ENCODE results near the gene NBPF3. TPM values are rescaled to one million over a fixed set of nuclear protein-coding genes. Genes with fewer than 3 reads are reported as not detected.
"Not testable (repeated sequence)": the region's sequence is repeated elsewhere in the genome, so short reads cannot be mapped to it uniquely, and the experiment has no call there.

Gene NBPF3
- total RNA-seq, 1 donor from 2014 or later: 13.7 TPM

- H3K27ac Mint-ChIP-seq: no peak overlapping the region
- no peak overlapping the region for H3K4me3 Mint-ChIP-seq
- peaks cover 21% of the 10 kb centered on the region for H3K27me3 Mint-ChIP-seq
- no peaks in the 10 kb centered on the region for H3K36me3 Mint-ChIP-seq
- H3K4me1 Mint-ChIP-seq (ENCODE audit: unreplicated experiment): peaks cover under 1% of the 10 kb centered on the region
- H3K9me3 Mint-ChIP-seq: no peaks in the 10 kb centered on the region
- no peak for DNase-seq (ENCODE audit: extremely low spot score, unreplicated experiment)
- no peak for TF ChIP-seq CTCF (conservative IDR thresholded peaks at IDR 0.05)
Observed at GRCh38 chr1:21434394-21434793, 5.5 kb upstream of the NBPF3 start.

GRCh38 chr1:21435646-21436487 is 4.1 kb upstream of the NBPF3 start:
- no peak for TF ChIP-seq CTCF (conservative IDR thresholded peaks at IDR 0.05)
- H3K4me3 Mint-ChIP-seq: no peak overlapping the region
- no peak for DNase-seq (ENCODE audit: extremely low spot score, unreplicated experiment)
- H3K27me3 Mint-ChIP-seq: peaks cover 20% of the 10 kb centered on the region
- H3K4me1 Mint-ChIP-seq (ENCODE audit: unreplicated experiment): peaks cover 8% of the 10 kb centered on the region
- H3K9me3 Mint-ChIP-seq: no peaks in the 10 kb centered on the region
- no peaks in the 10 kb centered on the region for H3K36me3 Mint-ChIP-seq
- no peak overlapping the region for H3K27ac Mint-ChIP-seq

- Mint-ChIP-seq H3K36me3 (no peaks in the 10 kb centered on the region), H3K4me3 (peak overlapping the region; percentile 79), H3K4me1 (ENCODE audit: unreplicated experiment) (peaks cover 11% of the 10 kb centered on the region), H3K27ac (no peak overlapping the region), H3K9me3 (no peaks in the 10 kb centered on the region), H3K27me3 (peaks cover 17% of the 10 kb centered on the region)
- no peak for TF ChIP-seq CTCF (conservative IDR thresholded peaks at IDR 0.05)
- DNase-seq (ENCODE audit: extremely low spot score, unreplicated experiment): no peak
Observed at GRCh38 chr1:21436488-21437340, 3.2 kb upstream of the NBPF3 start.

GRCh38 chr1:21437341-21437640 is 2.6 kb upstream of the NBPF3 start:
- DNase-seq (ENCODE audit: extremely low spot score, unreplicated experiment): no peak
- no peak for TF ChIP-seq CTCF (conservative IDR thresholded peaks at IDR 0.05)
- Mint-ChIP-seq H3K36me3 (no peaks in the 10 kb centered on the region), H3K4me1 (ENCODE audit: unreplicated experiment) (peaks cover 11% of the 10 kb centered on the region), H3K27ac (no peak overlapping the region), H3K4me3 (peak overlapping the region; percentile 79), H3K27me3 (peaks cover 17% of the 10 kb centered on the region), H3K9me3 (no peaks in the 10 kb centered on the region)

GRCh38 chr1:21438646-21439312 is 1.2 kb upstream of the NBPF3 start:
- H3K36me3 Mint-ChIP-seq; H3K27me3 Mint-ChIP-seq; DNase-seq (ENCODE audit: extremely low spot score, unreplicated experiment); H3K9me3 Mint-ChIP-seq: not testable (repeated sequence)
- Mint-ChIP-seq H3K4me1 (ENCODE audit: unreplicated experiment) (peaks cover 11% of the 10 kb centered on the region), H3K27ac (peak overlapping the region; percentile 39), H3K4me3 (peak overlapping the region; percentile 97)
